WTC11 (cell line): Measurements from ENCODE around the gene CINP. TPM values are rescaled to one million over a fixed set of nuclear protein-coding genes. Genes with fewer than 3 reads are reported as not detected.

Source experiments
- ATAC-seq: fragments of 200-7000 bp; cut with Tn5 transposase; 2 replicates; pipeline ENCODE4 v1.10.0; 2021; ENCODE audit warnings: mild to moderate bottlenecking, moderate library complexity
- CTCF ChIA-PET: fragments of 300-600 bp; sonication (Branson Sonifier 250); formaldehyde crosslinking; loops from one replicate; lab custom pipeline; 2021; ENCODE audit warnings: antibody characterized with exemption; lab: Charles Lee
- POLR2A ChIA-PET: fragments of 350-600 bp; sonication (Branson Sonifier 250); formaldehyde crosslinking; loops from one replicate; lab custom pipeline; 2021; ENCODE audit warnings: antibody characterized with exemption; lab: Charles Lee
- DNase-seq: peaks from one replicate; pipeline ENCODE4 v3.0.0; 2021; ENCODE audit warnings: low spot score
- H3K27ac Mint-ChIP-seq: 2 replicates; pipeline ENCODE4 v1.8.0; 2021; ENCODE audit warnings: mixed read lengths
- H3K27me3 Mint-ChIP-seq: 2 replicates; pipeline ENCODE4 v1.8.0; 2021; ENCODE audit warnings: low read depth, mild to moderate bottlenecking, moderate library complexity, mixed read lengths
- H3K36me3 Mint-ChIP-seq: 2 replicates; pipeline ENCODE4 v1.8.0; 2021; ENCODE audit warnings: mixed read lengths
- H3K4me1 Mint-ChIP-seq: 2 replicates; pipeline ENCODE4 v1.8.0; 2022; ENCODE audit warnings: mixed read lengths
- H3K4me3 Mint-ChIP-seq: 2 replicates; pipeline ENCODE4 v1.8.0; 2021; ENCODE audit warnings: mild to moderate bottlenecking, moderate library complexity, mixed read lengths
- H3K9me3 Mint-ChIP-seq: 2 replicates; pipeline ENCODE4 v1.8.0; 2021; ENCODE audit warnings: mixed read lengths
- GABPB1 ChIP-seq: sonication (generic); formaldehyde crosslinking; IDR thresholded peaks from 2 replicates; pipeline ENCODE4 v1.8.1; 2023; ENCODE audit warnings: mild to moderate bottlenecking, missing genetic modification reagents
- JAZF1 ChIP-seq: fragments of 250-450 bp; sonication (Bioruptor Pico); IDR thresholded peaks from 2 replicates; pipeline ENCODE4 v1.9.0; 2021; ENCODE audit warnings: moderate library complexity, mild to moderate bottlenecking, inconsistent platforms
- KAT7 ChIP-seq: sonication (generic); formaldehyde crosslinking; IDR thresholded peaks from 2 replicates; pipeline ENCODE4 v1.8.1; 2023; ENCODE audit warnings: missing genetic modification reagents, mild to moderate bottlenecking, borderline replicate concordance
- MYBL2 ChIP-seq: sonication (generic); formaldehyde crosslinking; IDR thresholded peaks from 2 replicates; pipeline ENCODE4 v1.8.1; 2023; ENCODE audit warnings: mild to moderate bottlenecking, moderate library complexity, missing genetic modification reagents
- TCF7 ChIP-seq: sonication (generic); formaldehyde crosslinking; IDR thresholded peaks from 2 replicates; pipeline ENCODE4 v1.8.0; 2022; ENCODE audit warnings: mild to moderate bottlenecking, low read depth, missing genetic modification reagents, moderate library complexity
- TEAD1 ChIP-seq: sonication (generic); formaldehyde crosslinking; IDR thresholded peaks from 2 replicates; pipeline ENCODE4 v1.8.0; 2022; ENCODE audit warnings: mild to moderate bottlenecking, missing genetic modification reagents
- TEAD4 ChIP-seq: sonication (generic); formaldehyde crosslinking; IDR thresholded peaks from 2 replicates; pipeline ENCODE4 v1.8.0; 2022; ENCODE audit warnings: mild to moderate bottlenecking, missing genetic modification reagents
- ZBTB21 ChIP-seq: sonication (generic); formaldehyde crosslinking; IDR thresholded peaks from 2 replicates; pipeline ENCODE4 v1.8.1; 2023; ENCODE audit warnings: mild to moderate bottlenecking, missing genetic modification reagents, borderline replicate concordance
- ZNF121 ChIP-seq: sonication (generic); formaldehyde crosslinking; IDR thresholded peaks from 2 replicates; pipeline ENCODE4 v1.8.0; 2023; ENCODE audit warnings: missing genetic modification reagents
- ZNF219 ChIP-seq: sonication (generic); formaldehyde crosslinking; IDR thresholded peaks from 2 replicates; pipeline ENCODE4 v1.8.0; 2023; ENCODE audit warnings: missing genetic modification reagents, mild to moderate bottlenecking, borderline replicate concordance
- ZNF263 ChIP-seq: sonication (generic); formaldehyde crosslinking; IDR thresholded peaks from 2 replicates; pipeline ENCODE4 v1.8.1; 2022; ENCODE audit warnings: low read depth, mild to moderate bottlenecking, moderate library complexity, missing genetic modification reagents
- ZNF396 ChIP-seq: fragments of 250-450 bp; sonication (Bioruptor Pico); IDR thresholded peaks from 2 replicates; pipeline ENCODE4 v1.8.0; 2021; ENCODE audit warnings: mild to moderate bottlenecking, moderate library complexity, borderline replicate concordance
- ZNF423 ChIP-seq: fragments of 250-450 bp; sonication (Bioruptor Pico); IDR thresholded peaks from 2 replicates; pipeline ENCODE4 v2.1.2; 2022; ENCODE audit warnings: mild to moderate bottlenecking, moderate library complexity
- total RNA-seq: library from RNA; stranded (reverse); gene quantifications from 3 replicates; pipeline ENCODE4 v1.2.3, GENCODE V29; 2021
- TF ChIP-seq, protein P1 (sequence below): sonication (generic); formaldehyde crosslinking; IDR thresholded peaks from 2 replicates; pipeline ENCODE4 v1.8.0; 2022; ENCODE audit warnings: mild to moderate bottlenecking, missing genetic modification reagents
- TF ChIP-seq, protein P2 (sequence below): sonication (generic); formaldehyde crosslinking; IDR thresholded peaks from 2 replicates; pipeline ENCODE4 v1.8.1; 2023; ENCODE audit warnings: mild to moderate bottlenecking, missing genetic modification reagents
- TF ChIP-seq, protein P3 (sequence below): fragments of 250-450 bp; sonication (Bioruptor Pico); IDR thresholded peaks from 2 replicates; pipeline ENCODE4 v1.8.0; 2021; ENCODE audit warnings: mild to moderate bottlenecking
- TF ChIP-seq, protein P4 (sequence below): sonication (generic); formaldehyde crosslinking; IDR thresholded peaks from 2 replicates; pipeline ENCODE4 v1.8.1; 2023; ENCODE audit warnings: mild to moderate bottlenecking, missing genetic modification reagents, borderline replicate concordance
- TF ChIP-seq, protein P5 (sequence below): fragments of 250-450 bp; sonication (Bioruptor Pico); conservative IDR thresholded peaks from 2 replicates; pipeline ENCODE4 v1.9.0; 2021; ENCODE audit warnings: mild to moderate bottlenecking
- TF ChIP-seq, protein P6 (sequence below): sonication (generic); formaldehyde crosslinking; IDR thresholded peaks from 2 replicates; pipeline ENCODE4 v1.8.0; 2022; ENCODE audit warnings: mild to moderate bottlenecking, missing genetic modification reagents
- TF ChIP-seq, protein P7 (sequence below): sonication (generic); formaldehyde crosslinking; conservative IDR thresholded peaks from 2 replicates; pipeline ENCODE4 v1.8.1; 2022; ENCODE audit warnings: mild to moderate bottlenecking, missing genetic modification reagents
- TF ChIP-seq, protein P8 (sequence below): sonication (generic); formaldehyde crosslinking; IDR thresholded peaks from 2 replicates; pipeline ENCODE4 v1.8.0; 2023; ENCODE audit warnings: missing genetic modification reagents, mild to moderate bottlenecking, borderline replicate concordance

Gene CINP
- total RNA-seq, 1 experiment from 2014 or later: 38.3 TPM

DNA sequence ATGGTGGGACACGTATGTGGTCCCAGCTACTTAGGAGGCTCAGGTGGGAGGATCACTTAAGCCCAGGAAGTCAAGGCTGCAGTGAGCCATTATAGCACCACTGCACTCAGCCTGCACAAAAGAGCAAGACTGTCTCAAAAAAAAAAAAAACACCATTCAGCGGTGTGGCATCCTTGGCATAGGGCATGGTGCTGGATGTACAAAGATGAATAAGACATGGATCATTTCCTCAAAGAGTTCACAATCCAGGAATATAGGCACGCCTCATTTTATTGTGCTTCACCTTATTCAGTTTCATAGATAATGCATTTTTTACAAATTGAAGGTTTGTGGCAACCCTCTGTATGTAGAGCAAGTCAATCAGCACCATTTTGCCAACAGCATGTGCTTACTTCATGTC, 6.4 kb downstream of the CINP start (continued):
- no peak for TF ChIP-seq ZBTB21 (CRISPR knock-in tag)
- no peak for TF ChIP-seq ZNF263 (CRISPR knock-in tag)
- TF ChIP-seq MYBL2 (CRISPR knock-in tag): no peak
- TF ChIP-seq, protein P1, sequence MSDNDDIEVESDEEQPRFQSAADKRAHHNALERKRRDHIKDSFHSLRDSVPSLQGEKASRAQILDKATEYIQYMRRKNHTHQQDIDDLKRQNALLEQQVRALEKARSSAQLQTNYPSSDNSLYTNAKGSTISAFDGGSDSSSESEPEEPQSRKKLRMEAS (CRISPR knock-in tag): no peak
- no peak for TF ChIP-seq TEAD1 (CRISPR knock-in tag)
- TF ChIP-seq, protein P2, sequence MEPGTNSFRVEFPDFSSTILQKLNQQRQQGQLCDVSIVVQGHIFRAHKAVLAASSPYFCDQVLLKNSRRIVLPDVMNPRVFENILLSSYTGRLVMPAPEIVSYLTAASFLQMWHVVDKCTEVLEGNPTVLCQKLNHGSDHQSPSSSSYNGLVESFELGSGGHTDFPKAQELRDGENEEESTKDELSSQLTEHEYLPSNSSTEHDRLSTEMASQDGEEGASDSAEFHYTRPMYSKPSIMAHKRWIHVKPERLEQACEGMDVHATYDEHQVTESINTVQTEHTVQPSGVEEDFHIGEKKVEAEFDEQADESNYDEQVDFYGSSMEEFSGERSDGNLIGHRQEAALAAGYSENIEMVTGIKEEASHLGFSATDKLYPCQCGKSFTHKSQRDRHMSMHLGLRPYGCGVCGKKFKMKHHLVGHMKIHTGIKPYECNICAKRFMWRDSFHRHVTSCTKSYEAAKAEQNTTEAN: no peak
- no peak for TF ChIP-seq GABPB1
- TF ChIP-seq, protein P3, sequence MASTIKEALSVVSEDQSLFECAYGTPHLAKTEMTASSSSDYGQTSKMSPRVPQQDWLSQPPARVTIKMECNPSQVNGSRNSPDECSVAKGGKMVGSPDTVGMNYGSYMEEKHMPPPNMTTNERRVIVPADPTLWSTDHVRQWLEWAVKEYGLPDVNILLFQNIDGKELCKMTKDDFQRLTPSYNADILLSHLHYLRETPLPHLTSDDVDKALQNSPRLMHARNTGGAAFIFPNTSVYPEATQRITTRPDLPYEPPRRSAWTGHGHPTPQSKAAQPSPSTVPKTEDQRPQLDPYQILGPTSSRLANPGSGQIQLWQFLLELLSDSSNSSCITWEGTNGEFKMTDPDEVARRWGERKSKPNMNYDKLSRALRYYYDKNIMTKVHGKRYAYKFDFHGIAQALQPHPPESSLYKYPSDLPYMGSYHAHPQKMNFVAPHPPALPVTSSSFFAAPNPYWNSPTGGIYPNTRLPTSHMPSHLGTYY (CRISPR knock-in tag): no peak

DNA sequence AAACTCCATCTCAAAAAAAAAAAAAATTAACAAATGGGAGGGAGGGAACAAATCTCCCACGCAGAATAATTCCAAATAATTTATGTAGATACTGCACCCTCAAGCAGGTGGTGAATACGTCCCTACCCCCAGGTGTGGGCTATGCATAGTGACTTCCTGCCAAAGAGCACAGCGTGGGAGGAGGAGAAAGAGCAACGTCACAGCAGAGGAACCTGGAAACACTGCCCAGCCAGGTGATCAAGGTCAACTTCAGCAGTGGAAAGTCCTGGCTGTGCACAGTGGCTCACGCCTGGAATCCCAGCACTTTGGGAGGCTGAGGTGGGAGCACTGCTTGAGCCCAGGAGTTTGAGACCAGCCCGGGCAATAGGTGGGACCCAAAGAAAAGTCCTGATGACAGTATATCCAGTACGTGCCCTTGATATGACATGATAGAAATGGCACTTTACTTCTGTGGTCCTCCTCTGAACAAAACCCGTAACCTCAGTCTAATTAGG, 9.5 kb downstream of the CINP start:
- Mint-ChIP-seq H3K36me3 (peaks cover 32% of the 10 kb centered on the region), H3K27ac (no peak overlapping the region), H3K27me3 (no peaks in the 10 kb centered on the region), H3K4me1 (no peaks in the 10 kb centered on the region), H3K9me3 (no peaks in the 10 kb centered on the region), H3K4me3 (no peak overlapping the region)
- DNase-seq (no peak), ATAC-seq (no peak)
- ChIA-PET CTCF (no interaction called here), POLR2A (no interaction called here)
- no peak for TF ChIP-seq TEAD4 (CRISPR knock-in tag)
- TF ChIP-seq, protein P1 (CRISPR knock-in tag): no peak
- no peak for TF ChIP-seq ZNF219 (CRISPR knock-in tag)
- TF ChIP-seq, protein P4, sequence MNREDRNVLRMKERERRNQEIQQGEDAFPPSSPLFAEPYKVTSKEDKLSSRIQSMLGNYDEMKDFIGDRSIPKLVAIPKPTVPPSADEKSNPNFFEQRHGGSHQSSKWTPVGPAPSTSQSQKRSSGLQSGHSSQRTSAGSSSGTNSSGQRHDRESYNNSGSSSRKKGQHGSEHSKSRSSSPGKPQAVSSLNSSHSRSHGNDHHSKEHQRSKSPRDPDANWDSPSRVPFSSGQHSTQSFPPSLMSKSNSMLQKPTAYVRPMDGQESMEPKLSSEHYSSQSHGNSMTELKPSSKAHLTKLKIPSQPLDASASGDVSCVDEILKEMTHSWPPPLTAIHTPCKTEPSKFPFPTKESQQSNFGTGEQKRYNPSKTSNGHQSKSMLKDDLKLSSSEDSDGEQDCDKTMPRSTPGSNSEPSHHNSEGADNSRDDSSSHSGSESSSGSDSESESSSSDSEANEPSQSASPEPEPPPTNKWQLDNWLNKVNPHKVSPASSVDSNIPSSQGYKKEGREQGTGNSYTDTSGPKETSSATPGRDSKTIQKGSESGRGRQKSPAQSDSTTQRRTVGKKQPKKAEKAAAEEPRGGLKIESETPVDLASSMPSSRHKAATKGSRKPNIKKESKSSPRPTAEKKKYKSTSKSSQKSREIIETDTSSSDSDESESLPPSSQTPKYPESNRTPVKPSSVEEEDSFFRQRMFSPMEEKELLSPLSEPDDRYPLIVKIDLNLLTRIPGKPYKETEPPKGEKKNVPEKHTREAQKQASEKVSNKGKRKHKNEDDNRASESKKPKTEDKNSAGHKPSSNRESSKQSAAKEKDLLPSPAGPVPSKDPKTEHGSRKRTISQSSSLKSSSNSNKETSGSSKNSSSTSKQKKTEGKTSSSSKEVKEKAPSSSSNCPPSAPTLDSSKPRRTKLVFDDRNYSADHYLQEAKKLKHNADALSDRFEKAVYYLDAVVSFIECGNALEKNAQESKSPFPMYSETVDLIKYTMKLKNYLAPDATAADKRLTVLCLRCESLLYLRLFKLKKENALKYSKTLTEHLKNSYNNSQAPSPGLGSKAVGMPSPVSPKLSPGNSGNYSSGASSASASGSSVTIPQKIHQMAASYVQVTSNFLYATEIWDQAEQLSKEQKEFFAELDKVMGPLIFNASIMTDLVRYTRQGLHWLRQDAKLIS: no peak
- TF ChIP-seq, protein P5, sequence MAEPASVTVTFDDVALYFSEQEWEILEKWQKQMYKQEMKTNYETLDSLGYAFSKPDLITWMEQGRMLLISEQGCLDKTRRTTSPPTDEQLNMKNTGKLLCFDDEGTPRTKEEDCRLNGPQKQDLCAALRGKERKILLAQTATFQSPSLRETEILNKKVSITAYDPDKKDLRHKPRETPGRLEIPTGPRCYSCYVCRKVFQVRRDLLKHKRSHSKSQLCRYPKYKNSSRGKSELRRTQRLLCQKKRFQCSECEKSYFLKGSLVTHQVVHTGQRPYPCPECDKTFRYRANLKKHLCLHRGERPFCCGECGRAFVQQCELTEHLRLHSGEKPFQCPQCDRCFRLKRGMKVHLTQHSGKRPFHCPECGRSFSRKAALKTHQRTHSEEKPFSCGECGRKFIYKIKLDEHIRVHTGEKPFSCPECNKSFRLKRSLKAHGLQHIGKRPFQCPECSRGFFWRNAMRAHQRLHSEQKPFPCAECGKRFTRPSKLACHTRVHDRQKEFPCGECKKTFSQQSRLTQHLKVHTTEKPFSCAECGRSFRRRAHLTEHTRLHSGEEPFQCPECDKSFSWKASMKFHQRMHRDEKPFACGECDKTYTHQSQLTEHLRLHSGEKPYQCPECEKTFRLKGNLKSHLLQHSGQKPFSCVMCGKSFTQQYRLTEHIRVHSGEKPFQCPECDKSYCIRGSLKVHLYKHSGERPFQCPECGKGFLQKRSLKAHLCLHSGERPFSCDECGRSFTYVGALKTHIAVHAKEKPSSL (CRISPR knock-in tag): no peak
- TF ChIP-seq, protein P6, sequence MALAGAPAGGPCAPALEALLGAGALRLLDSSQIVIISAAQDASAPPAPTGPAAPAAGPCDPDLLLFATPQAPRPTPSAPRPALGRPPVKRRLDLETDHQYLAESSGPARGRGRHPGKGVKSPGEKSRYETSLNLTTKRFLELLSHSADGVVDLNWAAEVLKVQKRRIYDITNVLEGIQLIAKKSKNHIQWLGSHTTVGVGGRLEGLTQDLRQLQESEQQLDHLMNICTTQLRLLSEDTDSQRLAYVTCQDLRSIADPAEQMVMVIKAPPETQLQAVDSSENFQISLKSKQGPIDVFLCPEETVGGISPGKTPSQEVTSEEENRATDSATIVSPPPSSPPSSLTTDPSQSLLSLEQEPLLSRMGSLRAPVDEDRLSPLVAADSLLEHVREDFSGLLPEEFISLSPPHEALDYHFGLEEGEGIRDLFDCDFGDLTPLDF: no peak
- TF ChIP-seq, protein P7, sequence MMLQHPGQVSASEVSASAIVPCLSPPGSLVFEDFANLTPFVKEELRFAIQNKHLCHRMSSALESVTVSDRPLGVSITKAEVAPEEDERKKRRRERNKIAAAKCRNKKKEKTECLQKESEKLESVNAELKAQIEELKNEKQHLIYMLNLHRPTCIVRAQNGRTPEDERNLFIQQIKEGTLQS (CRISPR knock-in tag): no peak
- TF ChIP-seq ZNF423 (CRISPR knock-in tag): no peak
- TF ChIP-seq TEAD1 (CRISPR knock-in tag): no peak
- no peak for TF ChIP-seq ZNF121
- no peak for TF ChIP-seq KAT7 (CRISPR knock-in tag)
- TF ChIP-seq TCF7: no peak
- no peak for TF ChIP-seq JAZF1 (CRISPR knock-in tag)
- TF ChIP-seq, protein P8, sequence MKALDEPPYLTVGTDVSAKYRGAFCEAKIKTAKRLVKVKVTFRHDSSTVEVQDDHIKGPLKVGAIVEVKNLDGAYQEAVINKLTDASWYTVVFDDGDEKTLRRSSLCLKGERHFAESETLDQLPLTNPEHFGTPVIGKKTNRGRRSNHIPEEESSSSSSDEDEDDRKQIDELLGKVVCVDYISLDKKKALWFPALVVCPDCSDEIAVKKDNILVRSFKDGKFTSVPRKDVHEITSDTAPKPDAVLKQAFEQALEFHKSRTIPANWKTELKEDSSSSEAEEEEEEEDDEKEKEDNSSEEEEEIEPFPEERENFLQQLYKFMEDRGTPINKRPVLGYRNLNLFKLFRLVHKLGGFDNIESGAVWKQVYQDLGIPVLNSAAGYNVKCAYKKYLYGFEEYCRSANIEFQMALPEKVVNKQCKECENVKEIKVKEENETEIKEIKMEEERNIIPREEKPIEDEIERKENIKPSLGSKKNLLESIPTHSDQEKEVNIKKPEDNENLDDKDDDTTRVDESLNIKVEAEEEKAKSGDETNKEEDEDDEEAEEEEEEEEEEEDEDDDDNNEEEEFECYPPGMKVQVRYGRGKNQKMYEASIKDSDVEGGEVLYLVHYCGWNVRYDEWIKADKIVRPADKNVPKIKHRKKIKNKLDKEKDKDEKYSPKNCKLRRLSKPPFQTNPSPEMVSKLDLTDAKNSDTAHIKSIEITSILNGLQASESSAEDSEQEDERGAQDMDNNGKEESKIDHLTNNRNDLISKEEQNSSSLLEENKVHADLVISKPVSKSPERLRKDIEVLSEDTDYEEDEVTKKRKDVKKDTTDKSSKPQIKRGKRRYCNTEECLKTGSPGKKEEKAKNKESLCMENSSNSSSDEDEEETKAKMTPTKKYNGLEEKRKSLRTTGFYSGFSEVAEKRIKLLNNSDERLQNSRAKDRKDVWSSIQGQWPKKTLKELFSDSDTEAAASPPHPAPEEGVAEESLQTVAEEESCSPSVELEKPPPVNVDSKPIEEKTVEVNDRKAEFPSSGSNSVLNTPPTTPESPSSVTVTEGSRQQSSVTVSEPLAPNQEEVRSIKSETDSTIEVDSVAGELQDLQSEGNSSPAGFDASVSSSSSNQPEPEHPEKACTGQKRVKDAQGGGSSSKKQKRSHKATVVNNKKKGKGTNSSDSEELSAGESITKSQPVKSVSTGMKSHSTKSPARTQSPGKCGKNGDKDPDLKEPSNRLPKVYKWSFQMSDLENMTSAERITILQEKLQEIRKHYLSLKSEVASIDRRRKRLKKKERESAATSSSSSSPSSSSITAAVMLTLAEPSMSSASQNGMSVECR (CRISPR knock-in tag): no peak
- TF ChIP-seq ZNF396: no peak
